ENCODE measurements around the gene NRN1.
A peak's percentile ranks its signal among the peaks of the same experiment; 100 is the strongest.
"Not testable (repeated sequence)": the region's sequence is repeated elsewhere in the genome, so short reads cannot be mapped to it uniquely, and the experiment has no call there.

Gene NRN1

GRCh38 chr6:5984150-5985089 lies 22.3 kb downstream of the NRN1 start:
- DNase-seq (ENCODE audit: low spot score) (no peak), FAIRE-seq (no peak)

- peak; percentile 25 for DNase-seq (ENCODE audit: low spot score)
- FAIRE-seq: no peak
These were observed 25.3 kb downstream of the NRN1 start for GRCh38 chr6:5981126-5982026.

- FAIRE-seq: no peak
- DNase-seq (ENCODE audit: low spot score): peak; percentile 21
These were observed 26.9 kb downstream of the NRN1 start for GRCh38 chr6:5979650-5980420.

- no peak for DNase-seq (ENCODE audit: low spot score)
- FAIRE-seq: no peak
These were observed 29.9 kb downstream of the NRN1 start for GRCh38 chr6:5976811-5977210.

- DNase-seq (ENCODE audit: low spot score): peak; percentile 74
- no peak for FAIRE-seq
These were observed 37.6 kb downstream of the NRN1 start for GRCh38 chr6:5968817-5969734.

- DNase-seq (ENCODE audit: low spot score); FAIRE-seq: not testable (repeated sequence)
These were observed 38.7 kb downstream of the NRN1 start for GRCh38 chr6:5968036-5968435.

- FAIRE-seq (no peak), DNase-seq (ENCODE audit: low spot score) (no peak)
These were observed 39.1 kb downstream of the NRN1 start for GRCh38 chr6:5967594-5967993.

- FAIRE-seq (no peak), DNase-seq (ENCODE audit: low spot score) (no peak)
These were observed 43.9 kb downstream of the NRN1 start for GRCh38 chr6:5962794-5963193.

GRCh38 chr6:5961836-5962235 lies 44.9 kb downstream of the NRN1 start:
- DNase-seq (ENCODE audit: low spot score): no peak
- FAIRE-seq: no peak

- no peak for DNase-seq (ENCODE audit: low spot score)
- FAIRE-seq: no peak
These were observed 46.3 kb downstream of the NRN1 start for GRCh38 chr6:5960456-5960855.

- DNase-seq (ENCODE audit: low spot score): no peak
- FAIRE-seq: no peak
These were observed 47.8 kb downstream of the NRN1 start for GRCh38 chr6:5958921-5959320.

GRCh38 chr6:5956939-5957338 lies 49.8 kb downstream of the NRN1 start:
- no peak for DNase-seq (ENCODE audit: low spot score)
- FAIRE-seq: no peak

- no peak for FAIRE-seq
- peak; percentile 46 for DNase-seq (ENCODE audit: low spot score)
These were observed 56.4 kb downstream of the NRN1 start for GRCh38 chr6:5950361-5950785.

All from urothelium cell line (cell line).